Neural progenitor cell (in vitro differentiated cells): ENCODE data around the gene VIM. TPM values are rescaled to one million over a fixed set of nuclear protein-coding genes. Genes with fewer than 3 reads are reported as not detected.

Source experiments
- DNase-seq: peaks from one replicate; pipeline ENCODE4 v3.0.0-alpha.2; 2016; ENCODE audit warnings: low spot score
- H2AFZ ChIP-seq: fragments of 200-600 bp; sonication (generic); replicated peaks from 2 replicates; pipeline ENCODE4 v1.6.1; 2016; ENCODE audit warnings: antibody characterized with exemption
- H3F3A ChIP-seq: fragments of 200-600 bp; sonication (generic); 2 replicates; pipeline ENCODE4 v1.6.1; 2016; ENCODE audit warnings: antibody characterized with exemption, low read depth
- H3K27ac ChIP-seq: fragments of 200-600 bp; sonication (generic); 2 replicates; pipeline ENCODE4 v1.5.1; 2016; ENCODE audit warnings: mild to moderate bottlenecking
- H3K27me3 ChIP-seq: fragments of 200-600 bp; sonication (generic); 2 replicates; pipeline ENCODE4 v1.6.1; 2016; ENCODE audit warnings: mild to moderate bottlenecking, moderate library complexity
- H3K36me3 ChIP-seq: fragments of 200-600 bp; sonication (generic); 2 replicates; pipeline ENCODE4 v1.5.1; 2016
- H3K4me1 ChIP-seq: fragments of 200-600 bp; sonication (generic); 2 replicates; pipeline ENCODE4 v1.6.1; 2016; ENCODE audit warnings: mixed run types
- H3K4me2 ChIP-seq: fragments of 200-600 bp; sonication (generic); 2 replicates; pipeline ENCODE4 v1.6.1; 2016
- H3K4me3 ChIP-seq: fragments of 200-600 bp; sonication (generic); 2 replicates; pipeline ENCODE4 v1.5.1; 2016
- H3K79me2 ChIP-seq: fragments of 200-600 bp; sonication (generic); 2 replicates; pipeline ENCODE4 v1.6.1; 2016; ENCODE audit warnings: low read depth
- H3K9ac ChIP-seq: fragments of 200-600 bp; sonication (generic); 2 replicates; pipeline ENCODE4 v1.6.1; 2016
- H3K9me3 ChIP-seq: fragments of 200-600 bp; sonication (generic); 2 replicates; pipeline ENCODE4 v1.5.1; 2016; ENCODE audit warnings: low read depth
- H4K20me1 ChIP-seq: fragments of 200-600 bp; sonication (generic); 2 replicates; pipeline ENCODE4 v1.6.1; 2016; ENCODE audit warnings: low read depth
- H3K27ac Mint-ChIP-seq: 3 replicates; pipeline ENCODE4 v1.8.0; 2021; ENCODE audit warnings: mixed read lengths
- H3K27me3 Mint-ChIP-seq: 2 replicates; pipeline ENCODE4 v1.8.0; 2022; ENCODE audit warnings: low read depth, mild to moderate bottlenecking, inconsistent platforms, moderate library complexity, mixed read lengths; ENCODE audit not compliant: insufficient read depth
- H3K36me3 Mint-ChIP-seq: 3 replicates; pipeline ENCODE4 v1.8.0; 2021; ENCODE audit warnings: mixed read lengths
- H3K4me1 Mint-ChIP-seq: 3 replicates; pipeline ENCODE4 v1.8.0; 2021; ENCODE audit warnings: mixed read lengths
- H3K4me3 Mint-ChIP-seq: 3 replicates; pipeline ENCODE4 v1.8.0; 2021; ENCODE audit warnings: mild to moderate bottlenecking, moderate library complexity, mixed read lengths
- H3K9me3 Mint-ChIP-seq: 3 replicates; pipeline ENCODE4 v1.8.0; 2020; ENCODE audit warnings: mixed read lengths
- EZH2 ChIP-seq: fragments of 200-600 bp; sonication (generic); IDR thresholded peaks from 2 replicates; pipeline ENCODE4 v1.6.1; 2017; ENCODE audit warnings: antibody characterized with exemption, mild to moderate bottlenecking, moderate library complexity
- EZH2phosphoT487 ChIP-seq: fragments of 200-600 bp; sonication (generic); IDR thresholded peaks from 2 replicates; pipeline ENCODE4 v1.6.1; 2017; ENCODE audit warnings: antibody characterized with exemption
- total RNA-seq: library from RNA; depleted of rRNA; stranded (reverse); fragments of >200 nt; gene quantifications from 2 replicates; pipeline ENCODE4 v1.2.3, GENCODE V29; 2015; ENCODE audit warnings: low replicate concordance
- TF ChIP-seq, protein P1 (sequence below): fragments of 200-600 bp; sonication (generic); IDR thresholded peaks from 2 replicates; pipeline ENCODE4 v1.5.1; 2017; ENCODE audit warnings: antibody characterized with exemption, mild to moderate bottlenecking

VIM gene
- total RNA-seq, 1 donor from 2014 or later = 727 TPM

DNA sequence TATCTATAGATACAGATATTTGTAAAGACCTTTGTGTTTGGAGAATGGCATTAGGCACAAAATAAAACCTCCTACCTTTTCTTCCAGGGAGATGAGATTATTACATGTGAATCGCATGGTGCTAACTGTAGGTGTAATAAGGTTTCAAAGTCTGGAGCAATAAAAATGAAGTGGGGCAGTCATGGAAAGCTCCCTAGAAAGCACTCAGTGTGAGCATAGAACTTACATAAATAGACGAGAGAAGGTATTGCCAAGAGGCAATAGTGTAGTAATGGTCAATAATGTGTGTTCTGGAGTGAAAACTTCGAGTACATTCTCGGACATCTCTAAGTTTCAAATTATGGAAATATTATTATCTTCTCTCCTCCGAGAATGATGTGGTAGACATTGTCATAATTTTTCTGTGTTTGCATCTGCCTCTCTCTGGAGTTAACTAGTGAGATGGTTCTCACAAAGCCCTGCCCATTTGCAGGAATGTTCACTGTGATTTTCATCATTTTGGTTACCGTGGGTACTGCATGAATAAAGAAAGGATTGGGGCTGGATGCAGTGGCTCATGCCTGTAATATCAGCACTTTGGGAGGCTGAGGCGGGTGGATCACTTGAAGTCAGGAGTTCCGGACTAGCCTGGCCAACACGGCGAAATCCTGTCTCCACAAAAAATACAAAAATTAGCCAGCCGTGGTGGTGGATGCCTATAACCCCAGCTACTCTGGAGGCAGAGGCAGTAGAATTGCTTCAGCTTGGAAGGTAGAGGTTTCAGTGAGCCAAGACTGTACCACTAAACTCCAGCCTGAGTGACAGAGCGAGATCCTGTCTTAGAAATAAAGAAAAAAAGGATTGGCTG lies 10.6 kb downstream of the VIM start:
- Histone ChIP-seq H3K4me3 (no peak overlapping the region), H3K4me2 (no peak overlapping the region), H3F3A (peaks cover 34% of the 10 kb centered on the region), H3K27me3 (no peaks in the 10 kb centered on the region), H3K4me1 (no peaks in the 10 kb centered on the region), H3K9ac (no peak overlapping the region), H3K27ac (no peak overlapping the region), H3K36me3 (peaks cover 25% of the 10 kb centered on the region), H3K79me2 (no peaks in the 10 kb centered on the region), H2AFZ (no peak overlapping the region), H4K20me1 (peaks cover 2% of the 10 kb centered on the region), H3K9me3 (no peaks in the 10 kb centered on the region)
- Mint-ChIP-seq H3K4me3 (no peak overlapping the region), H3K4me1 (peaks cover 51% of the 10 kb centered on the region), H3K27ac (peak overlapping the region; percentile 48), H3K27me3 (peaks cover 7% of the 10 kb centered on the region), H3K36me3 (peaks cover 21% of the 10 kb centered on the region), H3K9me3 (no peaks in the 10 kb centered on the region)
- TF ChIP-seq, protein P1, sequence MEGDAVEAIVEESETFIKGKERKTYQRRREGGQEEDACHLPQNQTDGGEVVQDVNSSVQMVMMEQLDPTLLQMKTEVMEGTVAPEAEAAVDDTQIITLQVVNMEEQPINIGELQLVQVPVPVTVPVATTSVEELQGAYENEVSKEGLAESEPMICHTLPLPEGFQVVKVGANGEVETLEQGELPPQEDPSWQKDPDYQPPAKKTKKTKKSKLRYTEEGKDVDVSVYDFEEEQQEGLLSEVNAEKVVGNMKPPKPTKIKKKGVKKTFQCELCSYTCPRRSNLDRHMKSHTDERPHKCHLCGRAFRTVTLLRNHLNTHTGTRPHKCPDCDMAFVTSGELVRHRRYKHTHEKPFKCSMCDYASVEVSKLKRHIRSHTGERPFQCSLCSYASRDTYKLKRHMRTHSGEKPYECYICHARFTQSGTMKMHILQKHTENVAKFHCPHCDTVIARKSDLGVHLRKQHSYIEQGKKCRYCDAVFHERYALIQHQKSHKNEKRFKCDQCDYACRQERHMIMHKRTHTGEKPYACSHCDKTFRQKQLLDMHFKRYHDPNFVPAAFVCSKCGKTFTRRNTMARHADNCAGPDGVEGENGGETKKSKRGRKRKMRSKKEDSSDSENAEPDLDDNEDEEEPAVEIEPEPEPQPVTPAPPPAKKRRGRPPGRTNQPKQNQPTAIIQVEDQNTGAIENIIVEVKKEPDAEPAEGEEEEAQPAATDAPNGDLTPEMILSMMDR = no peak
- TF ChIP-seq EZH2 (no peak), EZH2phosphoT487 (no peak)
- DNase-seq = no peak

DNA sequence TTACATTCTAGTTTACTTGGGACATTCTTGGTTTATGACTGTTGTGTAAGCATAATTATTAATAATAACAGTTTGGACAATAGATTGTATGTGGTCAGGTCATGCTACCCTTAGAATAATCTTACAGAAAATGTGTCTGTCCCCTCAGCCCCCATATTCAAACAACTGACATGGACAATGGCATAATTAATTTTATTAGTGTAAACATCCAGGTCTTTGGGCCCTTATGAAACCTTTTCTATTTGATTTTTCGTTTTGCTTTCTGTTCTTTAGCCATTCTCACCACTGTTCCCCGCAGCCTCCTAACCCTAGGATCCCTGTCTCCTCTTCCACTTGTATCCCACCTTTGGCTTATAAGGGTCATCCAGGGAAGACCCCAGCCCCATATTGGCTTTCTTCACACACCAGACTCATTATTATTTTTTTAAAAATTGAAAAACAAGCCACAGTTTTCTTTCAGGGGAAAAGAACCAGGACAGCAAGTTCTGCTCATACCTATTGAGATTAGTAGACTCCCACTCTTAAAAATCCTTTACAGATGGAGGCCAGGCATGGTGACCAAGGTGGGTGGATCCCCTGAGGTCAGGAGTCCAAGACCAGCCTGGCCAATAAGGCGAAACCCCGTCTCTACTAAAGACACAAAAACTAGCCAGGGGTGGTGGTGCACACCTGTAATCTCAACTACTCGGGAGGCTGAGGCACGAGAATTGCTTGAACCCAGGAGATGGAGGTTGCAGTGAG lies 11.5 kb downstream of the VIM start:
- Mint-ChIP-seq H3K4me3 (peak overlapping the region; percentile 41), H3K27me3 (peaks cover 7% of the 10 kb centered on the region), H3K9me3 (no peaks in the 10 kb centered on the region), H3K36me3 (peaks cover 15% of the 10 kb centered on the region), H3K27ac (peak overlapping the region; percentile 15), H3K4me1 (peaks cover 44% of the 10 kb centered on the region)
- no peaks in the 10 kb centered on the region for H4K20me1 ChIP-seq
- H3K27me3 ChIP-seq = no peaks in the 10 kb centered on the region
- no peaks in the 10 kb centered on the region for H3K9me3 ChIP-seq
- peaks cover 34% of the 10 kb centered on the region for H3F3A ChIP-seq
- no peak overlapping the region for H3K4me2 ChIP-seq
- H2AFZ ChIP-seq = no peak overlapping the region
- H3K9ac ChIP-seq = no peak overlapping the region
- H3K4me1 ChIP-seq = no peaks in the 10 kb centered on the region
- no peak overlapping the region for H3K4me3 ChIP-seq
- peaks cover 25% of the 10 kb centered on the region for H3K36me3 ChIP-seq
- DNase-seq = no peak
- TF ChIP-seq, protein P1 = no peak
- TF ChIP-seq EZH2phosphoT487 (no peak), EZH2 (no peak)
- no peaks in the 10 kb centered on the region for H3K79me2 ChIP-seq
- H3K27ac ChIP-seq = no peak overlapping the region

GRCh38 chr10:17240096-17240495 lies 12.1 kb downstream of the VIM start:
- Histone ChIP-seq H3K4me3 (no peak overlapping the region), H3K36me3 (peaks cover 25% of the 10 kb centered on the region), H3K9me3 (no peaks in the 10 kb centered on the region), H3F3A (peaks cover 31% of the 10 kb centered on the region), H3K27me3 (no peaks in the 10 kb centered on the region), H4K20me1 (no peaks in the 10 kb centered on the region), H3K4me2 (no peak overlapping the region), H3K9ac (no peak overlapping the region), H2AFZ (no peak overlapping the region), H3K4me1 (no peaks in the 10 kb centered on the region), H3K27ac (no peak overlapping the region), H3K79me2 (no peaks in the 10 kb centered on the region)
- Mint-ChIP-seq H3K27ac (no peak overlapping the region), H3K9me3 (no peaks in the 10 kb centered on the region), H3K27me3 (peaks cover 5% of the 10 kb centered on the region), H3K4me3 (no peak overlapping the region), H3K36me3 (peaks cover 10% of the 10 kb centered on the region), H3K4me1 (peaks cover 38% of the 10 kb centered on the region)
- no peak for DNase-seq
- TF ChIP-seq EZH2phosphoT487 (no peak), EZH2 (no peak)
- TF ChIP-seq, protein P1 = no peak
